HCT116 (cell line): Measurements from ENCODE around the gene FDXACB1. TPM values are rescaled to one million over a fixed set of nuclear protein-coding genes. Genes with fewer than 3 reads are reported as not detected.

Source experiments
- ATAC-seq: fragments of 200-7000 bp; cut with Tn5 transposase; 2 replicates; pipeline ENCODE4 v1.9.1; 2020; ENCODE audit warnings: mild to moderate bottlenecking, moderate library complexity
- BruUV-seq: library from RNA; stranded (reverse); fragments of 400-500 nt; replicated peaks from 2 replicates; lab custom pipeline; 2021; lab: Mats Ljungman, UMichigan
- CTCF ChIA-PET: fragments of 300-600 bp; sonication (Branson Sonifier 250); formaldehyde crosslinking; loops from one replicate; lab custom pipeline; 2021; ENCODE audit warnings: antibody characterized with exemption; lab: Charles Lee
- POLR2A ChIA-PET: fragments of 300-600, 350-600 bp; sonication (Branson Sonifier 250); formaldehyde crosslinking; loops from one replicate; lab custom pipeline; 2021; ENCODE audit warnings: antibody characterized with exemption; lab: Charles Lee
- RAD21 ChIA-PET, 2 experiments: fragments of 300-600 bp; sonication (Branson Sonifier 250); formaldehyde crosslinking; loops; one replicate each; lab custom pipeline; 2023; ENCODE audit warnings: low total read pairs in 2 of 2; ENCODE audit not compliant: uncharacterized antibody in 2 of 2, unreplicated experiment in 2 of 2, low non-redundant PET in 1 of 2; lab: Charles Lee
- DNase-seq: peaks from one replicate; pipeline ENCODE4 v3.0.0-alpha.2; 2010; ENCODE audit warnings: low read depth, low spot score
- H2AFZ ChIP-seq: fragments of 200-600 bp; shearing (Covaris generic), sonication (generic); 2 replicates; pipeline ENCODE4 v1.6.1; 2017; ENCODE audit warnings: low read depth, mixed run types, mixed read lengths, antibody characterized with exemption, low read length; ENCODE audit not compliant: poor library complexity, severe bottlenecking
- H3K27ac ChIP-seq: 2 replicates; pipeline ENCODE4 v1.5.1; 2012; ENCODE audit warnings: low read depth, low read length
- H3K27me3 ChIP-seq: fragments of 200-600 bp; sonication (generic); 2 replicates; pipeline ENCODE4 v1.6.1; 2016; ENCODE audit warnings: mixed run types, low read length, mixed read lengths; ENCODE audit not compliant: insufficient read depth
- H3K36me3 ChIP-seq, 2 experiments: fragments of 200-500 bp in 1 of 2; fragments of 200-600 bp in 1 of 2; sonication (Bioruptor generic) in 1 of 2; sonication (generic) in 1 of 2; 2 replicates each; pipeline versions ENCODE4 v1.5.1 to v1.6.1; 2014 to 2016; ENCODE audit warnings: low read length in 2 of 2, inconsistent platforms in 1 of 2, mixed read lengths in 1 of 2, mixed run types in 1 of 2; ENCODE audit not compliant: insufficient read depth in 2 of 2, control insufficient read depth in 1 of 2
- H3K4me1 ChIP-seq, 2 experiments: fragments of 200-600 bp in 1 of 2; sonication (generic) in 1 of 2; 2 replicates each; pipeline versions ENCODE4 v1.5.1 to v1.6.1; 2012 to 2017; ENCODE audit warnings: low read length in 2 of 2, inconsistent platforms in 1 of 2, mild to moderate bottlenecking in 1 of 2, mixed read lengths in 1 of 2, mixed run types in 1 of 2, moderate library complexity in 1 of 2; ENCODE audit not compliant: insufficient read depth in 2 of 2, control insufficient read depth in 1 of 2
- H3K4me2 ChIP-seq: fragments of 200-600 bp; sonication (generic); 2 replicates; pipeline ENCODE4 v1.6.1; 2017; ENCODE audit warnings: mixed run types, low read length, mixed read lengths
- H3K4me3 ChIP-seq, 2 experiments: fragments of 200-600 bp in 1 of 2; sonication (generic) in 1 of 2; replicated peaks in 1 of 2; 2 replicates each; pipeline ENCODE4 v1.5.1; 2011 to 2016; ENCODE audit warnings: low read length in 2 of 2, control low read depth in 1 of 2, low read depth in 1 of 2, mild to moderate bottlenecking in 1 of 2, mixed read lengths in 1 of 2, mixed run types in 1 of 2
- H3K79me2 ChIP-seq: fragments of 200-600 bp; sonication (generic); 2 replicates; pipeline ENCODE4 v1.6.1; 2017; ENCODE audit warnings: mild to moderate bottlenecking, mixed run types, low read length, moderate library complexity, mixed read lengths; ENCODE audit not compliant: insufficient read depth
- H3K9ac ChIP-seq: fragments of 200-600 bp; sonication (generic); 2 replicates; pipeline ENCODE4 v1.6.1; 2016; ENCODE audit warnings: low read length, mixed read lengths
- H3K9me2 ChIP-seq: fragments of 200-600 bp; sonication (generic), shearing (Covaris generic); 2 replicates; pipeline ENCODE4 v1.6.1; 2017; ENCODE audit warnings: mixed run types, mild to moderate bottlenecking, moderate library complexity; ENCODE audit not compliant: insufficient read depth
- H3K9me3 ChIP-seq, 2 experiments: fragments of 200-500 bp in 1 of 2; fragments of 200-600 bp in 1 of 2; sonication (Bioruptor generic) in 1 of 2; sonication (generic) in 1 of 2; 2 replicates each; pipeline ENCODE4 v1.6.1; 2014 to 2017; ENCODE audit warnings: low read length in 2 of 2, mixed read lengths in 2 of 2, inconsistent platforms in 1 of 2, low read depth in 1 of 2, mild to moderate bottlenecking in 1 of 2, mixed run types in 1 of 2, moderate library complexity in 1 of 2; ENCODE audit not compliant: control insufficient read depth in 1 of 2, insufficient read depth in 1 of 2
- H4K20me1 ChIP-seq: fragments of 200-600 bp; sonication (generic), shearing (Covaris generic); 2 replicates; pipeline ENCODE4 v1.6.1; 2017; ENCODE audit warnings: mixed run types, mild to moderate bottlenecking, moderate library complexity; ENCODE audit not compliant: insufficient read depth
- EZH2 ChIP-seq: fragments of 200-600 bp; sonication (generic); IDR thresholded peaks from 2 replicates; pipeline ENCODE4 v1.6.1; 2017; ENCODE audit warnings: antibody characterized with exemption, mixed run types
- FOSL1 ChIP-seq: IDR thresholded peaks from 2 replicates; pipeline ENCODE4 v1.6.1; 2012; ENCODE audit warnings: low read depth
- JUND ChIP-seq: IDR thresholded peaks from 2 replicates; pipeline ENCODE4 v1.6.1; 2012
- REST ChIP-seq: IDR thresholded peaks from 2 replicates; pipeline ENCODE4 v1.6.1; 2012; ENCODE audit warnings: low read depth
- ZNF274 ChIP-seq: fragments of 200-500 bp; sonication (Bioruptor generic); IDR thresholded peaks from 2 replicates; pipeline ENCODE4 v1.6.1; 2014; ENCODE audit warnings: mild to moderate bottlenecking, low read depth, low read length, inconsistent platforms
- intact Hi-C: fragments of 100-400 bp; cut with micrococcal nuclease; formaldehyde crosslinking; loops from 2 replicates; pipeline ENCODE4 v1.10.0; 2022
- total RNA-seq: library from RNA; stranded (reverse); gene quantifications from one replicate; pipeline ENCODE4 v1.2.1, GENCODE V29; 2021; ENCODE audit not compliant: unreplicated experiment

The FDXACB1 gene
- total RNA-seq, 1 experiment from 2014 or later, result 3.8 TPM

- Histone ChIP-seq H3K9ac (no peak overlapping the region), H4K20me1 (no peaks in the 10 kb centered on the region), H3K36me3 (peaks cover 7 to 17% of the 10 kb centered on the region in 2 experiments; a peak in 3 of 4 replicates), H3K4me2 (no peak overlapping the region), H3K27me3 (no peaks in the 10 kb centered on the region), H2AFZ (no peak overlapping the region), H3K4me3 (no peak overlapping the region), H3K9me3 (no peaks in the 10 kb centered on the region), H3K4me1 (no peaks in the 10 kb centered on the region), H3K9me2 (no peaks in the 10 kb centered on the region), H3K27ac (no peak overlapping the region), H3K79me2 (no peaks in the 10 kb centered on the region)
- POLR2A ChIA-PET, result no interaction called here
- no TSS peak for BruUV-seq
- TF ChIP-seq REST, result no peak
- TF ChIP-seq ZNF274, result no peak
- RAD21 ChIA-PET, result no interaction called here
- intact Hi-C loops, result no loop called here
- DNase-seq, result no peak
- no peak for ATAC-seq
- CTCF ChIA-PET, result no interaction called here
These were observed 23.5 kb downstream of the FDXACB1 start for GRCh38 chr11:111855506-111855905.

GRCh38 chr11:111852103-111852502 is 26.9 kb downstream of the FDXACB1 start:
- Histone ChIP-seq H4K20me1 (no peaks in the 10 kb centered on the region), H3K4me3 (no peak overlapping the region), H3K9ac (no peak overlapping the region), H3K27me3 (no peaks in the 10 kb centered on the region), H3K4me2 (no peak overlapping the region), H2AFZ (no peak overlapping the region), H3K4me1 (no peaks in the 10 kb centered on the region), H3K36me3 (peaks cover 0 to 6% of the 10 kb centered on the region in 2 experiments; a peak in 2 of 4 replicates), H3K79me2 (no peaks in the 10 kb centered on the region), H3K9me3 (no peaks in the 10 kb centered on the region), H3K27ac (no peak overlapping the region), H3K9me2 (no peaks in the 10 kb centered on the region)
- BruUV-seq, result no TSS peak
- TF ChIP-seq EZH2 (no peak), FOSL1 (no peak), JUND (no peak)
- no peak for DNase-seq
- ChIA-PET CTCF (interaction anchor here (0.6 to 1.3 kb wide), 7 partner anchors 9 to 397 kb away, joined by 3 to 6 read pairs (median 4); no protein-coding TSS in a partner anchor), POLR2A (no interaction called here), RAD21 (no interaction called here)
- no peak for ATAC-seq
- intact Hi-C loops, result no loop called here
